Neural cell (in vitro differentiated cells): ENCODE results near the gene SH3RF3. TPM values are rescaled to one million over a fixed set of nuclear protein-coding genes. Genes with fewer than 3 reads are reported as not detected.

Experiments
- H2AFZ ChIP-seq: fragments of 200-600, 300-800 bp; sonication (generic), shearing (Covaris generic); 2 replicates; pipeline ENCODE4 v1.6.0; 2014; ENCODE audit warnings: low read depth, mild to moderate bottlenecking, antibody characterized with exemption, low read length, moderate library complexity
- H3F3A ChIP-seq: fragments of 200-600 bp; shearing (Covaris generic); 2 replicates; pipeline ENCODE4 v1.6.1; 2016; ENCODE audit warnings: mild to moderate bottlenecking, moderate library complexity, mixed read lengths, antibody characterized with exemption, low read length; ENCODE audit not compliant: insufficient read depth, poor library complexity, severe bottlenecking
- H3K27ac ChIP-seq: fragments of 200-600, 300-800 bp; sonication (generic), shearing (Covaris generic); 2 replicates; pipeline ENCODE4 v1.5.1; 2014; ENCODE audit warnings: mild to moderate bottlenecking, low read length, moderate library complexity
- H3K27me3 ChIP-seq: fragments of 300-800, 200-600 bp; sonication (generic), shearing (Covaris generic); 2 replicates; pipeline ENCODE4 v1.6.0; 2014; ENCODE audit warnings: mild to moderate bottlenecking, low read depth, low read length, moderate library complexity; ENCODE audit not compliant: insufficient read depth
- H3K36me3 ChIP-seq: fragments of 300-800, 200-600 bp; sonication (generic), shearing (Covaris generic); 2 replicates; pipeline ENCODE4 v1.5.1; 2014; ENCODE audit warnings: mild to moderate bottlenecking, antibody characterized with exemption, low read length, moderate library complexity; ENCODE audit not compliant: insufficient read depth
- H3K4me2 ChIP-seq: fragments of 300-800, 200-600 bp; sonication (generic), shearing (Covaris generic); 2 replicates; pipeline ENCODE4 v1.6.0; 2014; ENCODE audit warnings: mild to moderate bottlenecking, low read length
- H3K4me3 ChIP-seq: fragments of 300-800, 200-600 bp; sonication (generic), shearing (Covaris generic); 2 replicates; pipeline ENCODE4 v1.5.1; 2014; ENCODE audit warnings: mild to moderate bottlenecking, low read length, moderate library complexity
- H3K79me2 ChIP-seq: fragments of 200-600 bp; shearing (Covaris generic); replicated peaks from 2 replicates; pipeline ENCODE4 v1.6.0; 2014; ENCODE audit warnings: mild to moderate bottlenecking, low read length, moderate library complexity; ENCODE audit not compliant: insufficient read depth
- H3K9ac ChIP-seq: fragments of 300-800, 200-600 bp; sonication (generic), shearing (Covaris generic); 2 replicates; pipeline ENCODE4 v1.6.1; 2016; ENCODE audit warnings: mild to moderate bottlenecking, low read length, mixed read lengths
- H3K9me2 ChIP-seq: fragments of 200-600 bp; shearing (Covaris generic); 2 replicates; pipeline ENCODE4 v1.6.1; 2016; ENCODE audit warnings: mild to moderate bottlenecking, low read length, mixed read lengths; ENCODE audit not compliant: insufficient read depth
- H3K9me3 ChIP-seq: fragments of 200-600, 300-800 bp; sonication (generic), shearing (Covaris generic); 2 replicates; pipeline ENCODE4 v1.6.1; 2016; ENCODE audit warnings: mild to moderate bottlenecking, mixed run types, low read length, moderate library complexity, mixed read lengths
- H4K20me1 ChIP-seq: fragments of 200-600 bp; shearing (Covaris generic); 2 replicates; pipeline ENCODE4 v1.6.1; 2016; ENCODE audit warnings: mild to moderate bottlenecking, mixed run types; ENCODE audit not compliant: insufficient read depth
- EP300 ChIP-seq: fragments of 450-650 bp; conservative IDR thresholded peaks from 2 replicates; pipeline ENCODE4 v1.6.1; 2014; ENCODE audit warnings: antibody characterized with exemption, mild to moderate bottlenecking, moderate library complexity; ENCODE audit not compliant: poor library complexity, severe bottlenecking
- EZH2 ChIP-seq: fragments of 200-600, 300-800 bp; shearing (Covaris generic), sonication (generic); IDR thresholded peaks from 2 replicates; pipeline ENCODE4 v1.6.1; 2014; ENCODE audit warnings: antibody characterized with exemption, low read length, borderline replicate concordance, mild to moderate bottlenecking; ENCODE audit not compliant: insufficient read depth, poor library complexity, severe bottlenecking
- MXI1 ChIP-seq: fragments of 450-650 bp; conservative IDR thresholded peaks from 2 replicates; pipeline ENCODE4 v1.6.1; 2014; ENCODE audit warnings: antibody characterized with exemption, mild to moderate bottlenecking; ENCODE audit not compliant: poor library complexity, severe bottlenecking
- POLR2AphosphoS5 ChIP-seq: IDR thresholded peaks from 2 replicates; pipeline ENCODE4 v1.6.1; 2012
- RAD21 ChIP-seq: fragments of 450-650 bp; conservative IDR thresholded peaks from 2 replicates; pipeline ENCODE4 v1.6.1; 2014; ENCODE audit warnings: antibody characterized with exemption, mild to moderate bottlenecking, moderate library complexity
- SMC3 ChIP-seq: fragments of 450-650 bp; conservative IDR thresholded peaks from 2 replicates; pipeline ENCODE4 v1.6.1; 2014; ENCODE audit warnings: antibody characterized with exemption, mild to moderate bottlenecking, moderate library complexity; ENCODE audit not compliant: poor library complexity
- TAF1 ChIP-seq: IDR thresholded peaks from 2 replicates; pipeline ENCODE4 v1.6.1; 2012; ENCODE audit warnings: low read depth
- polyA plus RNA-seq: library from polyadenylated mRNA; depleted of rRNA; stranded (reverse); fragments of >200 nt; gene quantifications from 2 replicates; pipeline ENCODE4 v1.2.3, GENCODE V29; 2014
- TF ChIP-seq, protein P1 (sequence below): IDR thresholded peaks from 2 replicates; pipeline ENCODE4 v1.6.1; 2012; ENCODE audit warnings: borderline replicate concordance
- TF ChIP-seq, protein P2 (sequence below): fragments of 450-650 bp; IDR thresholded peaks from 2 replicates; pipeline ENCODE4 v1.5.1; 2014; ENCODE audit warnings: antibody characterized with exemption, mild to moderate bottlenecking, moderate library complexity; ENCODE audit not compliant: poor library complexity, severe bottlenecking

Gene SH3RF3
- polyA plus RNA-seq, 1 donor from 2014 or later = 0.53 TPM

DNA sequence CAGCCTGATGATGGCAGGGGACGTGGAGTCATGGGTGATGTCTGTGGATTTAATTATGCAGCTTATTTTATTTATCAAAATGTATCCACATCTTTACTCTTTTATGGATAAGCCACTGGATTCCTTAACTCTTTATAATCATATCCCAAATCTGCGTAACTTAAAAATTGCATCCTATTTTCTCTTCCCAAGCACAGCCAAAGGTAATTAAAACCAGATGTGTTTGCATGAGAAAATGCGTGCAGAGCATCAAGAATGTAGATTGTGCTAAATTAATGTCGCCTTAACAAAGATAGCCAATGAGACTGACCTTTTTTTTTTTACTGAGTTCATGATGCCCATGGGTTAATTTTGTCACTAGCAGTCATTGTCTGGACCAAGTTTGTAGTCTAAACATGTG lies 10.0 kb downstream of the SH3RF3 start:
- Histone ChIP-seq H3K9ac (no peak overlapping the region), H3K9me3 (no peaks in the 10 kb centered on the region), H3K36me3 (no peaks in the 10 kb centered on the region), H3K4me3 (no peak overlapping the region), H3K4me2 (no peak overlapping the region), H2AFZ (no peak overlapping the region), H3K9me2 (no peaks in the 10 kb centered on the region), H4K20me1 (no peaks in the 10 kb centered on the region), H3F3A (no peaks in the 10 kb centered on the region), H3K27ac (no peak overlapping the region), H3K79me2 (no peaks in the 10 kb centered on the region), H3K27me3 (no peaks in the 10 kb centered on the region)
- no peak for TF ChIP-seq TAF1
- no peak for TF ChIP-seq SMC3
- no peak for TF ChIP-seq RAD21
- TF ChIP-seq MXI1 = no peak

DNA sequence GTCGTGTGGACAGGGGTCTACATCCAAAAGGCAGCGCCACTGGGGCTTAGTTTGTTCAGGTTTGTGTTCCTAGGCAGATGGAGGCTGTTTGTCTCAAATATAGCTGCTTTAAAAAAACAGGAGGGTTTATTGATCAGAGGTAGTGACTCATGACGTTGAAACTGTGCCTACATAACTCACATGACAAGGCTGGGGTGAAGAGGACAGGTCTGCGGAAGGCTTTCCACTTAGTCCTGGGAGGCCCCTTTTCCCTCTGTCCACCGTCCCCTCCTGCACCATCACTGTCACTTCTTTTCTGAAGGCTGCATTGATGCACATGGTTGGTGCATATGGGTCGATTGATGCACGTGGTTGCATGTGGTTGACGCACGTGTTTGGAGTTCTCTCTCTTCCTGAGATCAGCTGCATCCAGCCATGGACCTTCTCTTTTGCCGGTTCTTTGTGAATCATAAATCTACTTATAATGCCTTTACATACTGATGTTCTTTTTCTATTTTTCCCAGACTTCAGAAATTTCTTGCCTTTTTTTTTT lies 10.9 kb downstream of the SH3RF3 start:
- Histone ChIP-seq H3K4me2 (no peak overlapping the region), H3K9me3 (no peaks in the 10 kb centered on the region), H3K4me3 (no peak overlapping the region), H2AFZ (no peak overlapping the region), H3F3A (no peaks in the 10 kb centered on the region), H3K36me3 (no peaks in the 10 kb centered on the region), H3K9ac (no peak overlapping the region), H3K27ac (no peak overlapping the region), H4K20me1 (no peaks in the 10 kb centered on the region), H3K9me2 (no peaks in the 10 kb centered on the region), H3K27me3 (no peaks in the 10 kb centered on the region), H3K79me2 (no peaks in the 10 kb centered on the region)
- TF ChIP-seq RAD21 (no peak), TAF1 (no peak), EZH2 (no peak), SMC3 (no peak), MXI1 (no peak), EP300 (no peak), POLR2AphosphoS5 (no peak)
- TF ChIP-seq, protein P1, sequence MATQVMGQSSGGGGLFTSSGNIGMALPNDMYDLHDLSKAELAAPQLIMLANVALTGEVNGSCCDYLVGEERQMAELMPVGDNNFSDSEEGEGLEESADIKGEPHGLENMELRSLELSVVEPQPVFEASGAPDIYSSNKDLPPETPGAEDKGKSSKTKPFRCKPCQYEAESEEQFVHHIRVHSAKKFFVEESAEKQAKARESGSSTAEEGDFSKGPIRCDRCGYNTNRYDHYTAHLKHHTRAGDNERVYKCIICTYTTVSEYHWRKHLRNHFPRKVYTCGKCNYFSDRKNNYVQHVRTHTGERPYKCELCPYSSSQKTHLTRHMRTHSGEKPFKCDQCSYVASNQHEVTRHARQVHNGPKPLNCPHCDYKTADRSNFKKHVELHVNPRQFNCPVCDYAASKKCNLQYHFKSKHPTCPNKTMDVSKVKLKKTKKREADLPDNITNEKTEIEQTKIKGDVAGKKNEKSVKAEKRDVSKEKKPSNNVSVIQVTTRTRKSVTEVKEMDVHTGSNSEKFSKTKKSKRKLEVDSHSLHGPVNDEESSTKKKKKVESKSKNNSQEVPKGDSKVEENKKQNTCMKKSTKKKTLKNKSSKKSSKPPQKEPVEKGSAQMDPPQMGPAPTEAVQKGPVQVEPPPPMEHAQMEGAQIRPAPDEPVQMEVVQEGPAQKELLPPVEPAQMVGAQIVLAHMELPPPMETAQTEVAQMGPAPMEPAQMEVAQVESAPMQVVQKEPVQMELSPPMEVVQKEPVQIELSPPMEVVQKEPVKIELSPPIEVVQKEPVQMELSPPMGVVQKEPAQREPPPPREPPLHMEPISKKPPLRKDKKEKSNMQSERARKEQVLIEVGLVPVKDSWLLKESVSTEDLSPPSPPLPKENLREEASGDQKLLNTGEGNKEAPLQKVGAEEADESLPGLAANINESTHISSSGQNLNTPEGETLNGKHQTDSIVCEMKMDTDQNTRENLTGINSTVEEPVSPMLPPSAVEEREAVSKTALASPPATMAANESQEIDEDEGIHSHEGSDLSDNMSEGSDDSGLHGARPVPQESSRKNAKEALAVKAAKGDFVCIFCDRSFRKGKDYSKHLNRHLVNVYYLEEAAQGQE = no peak
- TF ChIP-seq, protein P2, sequence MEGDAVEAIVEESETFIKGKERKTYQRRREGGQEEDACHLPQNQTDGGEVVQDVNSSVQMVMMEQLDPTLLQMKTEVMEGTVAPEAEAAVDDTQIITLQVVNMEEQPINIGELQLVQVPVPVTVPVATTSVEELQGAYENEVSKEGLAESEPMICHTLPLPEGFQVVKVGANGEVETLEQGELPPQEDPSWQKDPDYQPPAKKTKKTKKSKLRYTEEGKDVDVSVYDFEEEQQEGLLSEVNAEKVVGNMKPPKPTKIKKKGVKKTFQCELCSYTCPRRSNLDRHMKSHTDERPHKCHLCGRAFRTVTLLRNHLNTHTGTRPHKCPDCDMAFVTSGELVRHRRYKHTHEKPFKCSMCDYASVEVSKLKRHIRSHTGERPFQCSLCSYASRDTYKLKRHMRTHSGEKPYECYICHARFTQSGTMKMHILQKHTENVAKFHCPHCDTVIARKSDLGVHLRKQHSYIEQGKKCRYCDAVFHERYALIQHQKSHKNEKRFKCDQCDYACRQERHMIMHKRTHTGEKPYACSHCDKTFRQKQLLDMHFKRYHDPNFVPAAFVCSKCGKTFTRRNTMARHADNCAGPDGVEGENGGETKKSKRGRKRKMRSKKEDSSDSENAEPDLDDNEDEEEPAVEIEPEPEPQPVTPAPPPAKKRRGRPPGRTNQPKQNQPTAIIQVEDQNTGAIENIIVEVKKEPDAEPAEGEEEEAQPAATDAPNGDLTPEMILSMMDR = no peak
